Endothelial cell of hepatic sinusoid (primary cell): ENCODE results near the gene GCNT2.

Experiments used
- in situ Hi-C: cut with HindIII; loops from 2 replicates; pipeline ENCODE4 v1.10.0; 2017; ENCODE audit warnings: low sequenced_read_pairs

The GCNT2 gene

DNA sequence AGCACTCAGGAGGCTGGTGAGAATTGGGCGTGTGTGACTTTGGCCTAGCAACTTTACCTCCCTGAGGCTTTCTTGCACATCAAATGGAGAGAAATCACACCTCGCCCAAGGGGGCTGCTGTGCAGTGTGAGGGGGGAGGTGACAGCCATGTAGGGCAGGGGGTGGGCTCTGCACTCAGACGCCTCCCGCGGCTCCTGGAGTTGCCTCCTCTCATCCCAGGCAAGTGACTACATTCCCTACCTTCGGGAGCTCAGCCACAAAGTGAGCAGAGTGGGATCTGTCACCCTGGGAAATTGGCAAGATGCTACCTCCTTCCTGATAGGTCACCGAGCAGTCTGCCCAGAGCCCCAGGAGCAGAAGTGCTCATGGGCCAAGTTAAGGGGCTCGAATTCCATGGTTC is 56.0 kb downstream of the GCNT2 start:
- in situ Hi-C loops, result no loop called here

DNA sequence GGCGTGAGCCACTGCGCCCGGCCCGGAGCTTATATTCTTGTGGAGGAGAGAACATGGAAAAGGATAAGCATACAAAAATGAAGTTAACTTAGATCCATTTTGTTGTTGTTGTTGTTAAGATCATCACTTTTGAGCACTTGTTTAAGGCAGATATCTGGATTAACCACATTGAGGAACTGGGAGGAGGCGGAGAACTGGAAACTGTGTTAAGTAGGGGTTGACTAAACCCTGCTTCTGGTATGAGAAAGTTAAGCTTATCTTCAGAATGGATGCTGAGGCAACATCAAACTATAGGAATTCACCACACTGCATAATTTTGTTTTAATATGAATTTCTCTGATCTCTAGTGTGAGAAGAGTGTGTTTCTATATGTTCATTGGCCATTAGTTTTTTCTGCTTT is 57.6 kb downstream of the GCNT2 start:
- in situ Hi-C loops, result no loop called here

DNA sequence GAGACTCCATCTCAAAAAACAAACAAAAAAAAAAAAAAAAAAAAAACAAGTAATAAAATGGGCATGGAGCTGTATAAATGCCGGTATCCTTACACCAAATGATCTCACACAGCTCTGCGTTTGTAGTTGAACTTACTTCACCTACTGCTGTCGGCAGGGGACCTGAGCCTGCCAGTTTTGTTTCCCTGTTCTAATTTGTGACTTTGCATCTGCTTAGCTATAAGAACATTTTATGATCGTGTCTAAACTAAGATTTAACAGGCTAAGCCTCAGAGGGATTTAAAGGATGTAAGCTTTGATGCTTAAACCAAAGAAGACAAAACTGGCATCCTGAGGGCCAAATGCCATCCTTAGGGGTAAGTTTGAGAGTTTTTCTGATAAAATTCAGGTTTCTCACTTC is 58.7 kb downstream of the GCNT2 start:
- in situ Hi-C loops, result loop anchor here (5.0 kb wide), 1 partner anchor 97 kb away; no protein-coding TSS in a partner anchor

DNA sequence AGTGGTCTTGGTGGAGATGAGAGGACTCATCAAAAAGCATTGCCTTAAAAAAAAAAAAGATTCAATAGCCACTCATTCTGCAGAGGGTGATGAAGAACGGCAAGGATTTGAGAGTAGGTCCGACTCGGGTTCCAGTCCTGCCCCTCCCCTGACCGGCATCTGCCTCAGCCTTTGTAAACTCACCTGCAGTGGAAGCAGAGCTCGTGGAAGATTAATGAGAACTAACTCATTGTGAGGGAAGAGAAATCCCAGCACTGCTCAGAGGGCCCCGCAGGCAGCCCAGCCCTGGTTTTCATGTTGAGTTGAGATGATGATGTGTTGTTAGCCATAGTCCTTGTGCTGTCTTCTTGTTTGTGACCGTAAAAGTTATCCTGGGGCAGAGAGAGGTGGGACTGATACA is 59.4 kb downstream of the GCNT2 start:
- in situ Hi-C loops, result loop anchor here (5.0 kb wide), 1 partner anchor 97 kb away; no protein-coding TSS in a partner anchor

DNA sequence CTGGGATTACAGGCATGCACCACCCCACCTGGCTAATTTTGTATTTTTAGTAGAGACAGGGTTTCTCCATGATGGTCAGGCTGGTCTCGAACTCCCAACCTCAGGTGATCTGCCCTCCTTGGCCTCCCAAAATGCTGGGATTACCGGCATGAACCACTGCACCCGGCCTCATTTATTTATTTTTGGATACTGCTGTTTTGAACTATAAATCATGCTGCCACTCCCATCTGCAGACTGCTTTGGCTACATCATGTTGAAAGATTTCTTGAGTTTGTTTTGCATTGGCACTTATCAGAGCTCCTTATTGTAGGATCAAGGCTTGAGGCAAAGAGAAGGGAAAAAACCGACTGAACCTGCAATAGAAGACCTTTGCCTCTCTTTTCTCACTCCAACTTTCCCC is 60.3 kb downstream of the GCNT2 start:
- in situ Hi-C loops, result loop anchor here (5.0 kb wide), 1 partner anchor 96 kb away; no protein-coding TSS in a partner anchor

DNA sequence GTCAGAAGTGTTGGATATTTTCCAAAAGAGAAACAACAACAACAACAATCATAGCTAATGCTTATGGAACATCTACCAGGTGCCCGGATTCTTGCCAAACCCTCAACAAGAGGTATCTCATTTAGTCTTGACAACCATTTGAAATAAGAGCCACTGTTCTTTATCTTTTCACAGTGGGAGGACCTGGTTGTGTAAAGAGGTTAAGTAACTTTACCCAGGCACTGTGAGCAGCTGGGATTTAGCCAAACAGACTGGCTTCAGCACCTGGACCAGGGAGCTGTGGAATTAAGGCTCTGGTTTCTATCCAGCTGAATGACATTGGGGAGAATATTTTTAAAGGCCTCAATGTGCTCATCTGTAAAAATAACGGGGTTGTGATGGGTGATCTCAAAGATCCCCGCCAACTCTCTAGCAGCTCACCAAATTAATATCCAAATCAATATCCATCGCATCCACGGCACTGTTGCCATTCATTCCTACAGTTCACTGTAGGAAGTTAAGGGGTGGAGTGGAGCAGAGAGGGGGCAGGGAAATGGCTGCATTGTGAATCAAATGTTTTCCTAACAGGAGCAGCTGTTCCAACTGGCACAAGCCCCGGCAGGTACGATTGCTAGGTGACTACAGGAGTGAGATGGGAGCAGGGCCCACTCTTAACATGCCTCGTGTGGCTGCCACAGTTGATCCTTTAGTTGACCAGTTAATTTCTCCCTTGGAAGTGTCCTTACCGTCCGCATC is 61.8 kb downstream of the GCNT2 start:
- in situ Hi-C loops, result loop anchor here (5.0 kb wide), 1 partner anchor 94 kb away; no protein-coding TSS in a partner anchor

DNA sequence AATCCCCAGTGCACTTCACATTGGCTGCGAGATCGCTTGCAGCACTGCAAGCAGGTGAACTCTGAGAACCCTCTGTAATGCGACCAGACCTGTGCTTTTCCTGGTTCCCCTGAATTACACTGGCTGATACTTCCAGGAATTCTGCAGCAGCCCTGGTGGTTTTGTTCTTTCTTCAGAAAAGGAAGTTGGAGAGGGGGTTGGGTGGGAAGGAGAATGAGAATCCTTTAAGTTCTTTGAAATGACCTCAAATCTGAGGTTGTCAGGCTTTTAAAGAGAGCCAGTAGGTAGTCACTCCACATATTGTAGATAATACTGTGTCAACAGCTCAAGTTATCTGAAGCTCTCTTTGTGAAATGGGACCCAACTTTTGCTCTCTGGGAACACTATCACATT is 62.4 kb downstream of the GCNT2 start:
- in situ Hi-C loops, result loop anchor here (5.0 kb wide), 1 partner anchor 94 kb away; no protein-coding TSS in a partner anchor

DNA sequence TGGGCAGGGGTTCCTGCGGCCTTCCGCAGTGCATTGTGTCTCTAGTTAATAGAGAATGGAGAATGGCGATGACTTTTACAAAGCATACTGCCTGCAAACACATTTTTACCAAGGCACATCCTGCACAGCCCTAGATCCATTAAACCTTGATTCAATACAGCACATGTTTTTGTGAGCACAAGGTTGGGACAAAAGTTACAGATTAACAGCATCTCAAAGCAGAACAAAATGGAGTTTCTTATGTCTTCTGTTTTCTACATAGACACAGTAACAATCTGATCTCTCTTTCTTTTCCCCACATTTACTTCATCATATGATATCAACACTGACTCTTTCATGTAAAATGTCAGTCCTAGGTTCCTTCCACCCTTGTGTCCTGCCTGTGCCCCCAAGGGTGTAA is 63.5 kb downstream of the GCNT2 start:
- in situ Hi-C loops, result loop anchor here (5.0 kb wide), 1 partner anchor 93 kb away; no protein-coding TSS in a partner anchor

DNA sequence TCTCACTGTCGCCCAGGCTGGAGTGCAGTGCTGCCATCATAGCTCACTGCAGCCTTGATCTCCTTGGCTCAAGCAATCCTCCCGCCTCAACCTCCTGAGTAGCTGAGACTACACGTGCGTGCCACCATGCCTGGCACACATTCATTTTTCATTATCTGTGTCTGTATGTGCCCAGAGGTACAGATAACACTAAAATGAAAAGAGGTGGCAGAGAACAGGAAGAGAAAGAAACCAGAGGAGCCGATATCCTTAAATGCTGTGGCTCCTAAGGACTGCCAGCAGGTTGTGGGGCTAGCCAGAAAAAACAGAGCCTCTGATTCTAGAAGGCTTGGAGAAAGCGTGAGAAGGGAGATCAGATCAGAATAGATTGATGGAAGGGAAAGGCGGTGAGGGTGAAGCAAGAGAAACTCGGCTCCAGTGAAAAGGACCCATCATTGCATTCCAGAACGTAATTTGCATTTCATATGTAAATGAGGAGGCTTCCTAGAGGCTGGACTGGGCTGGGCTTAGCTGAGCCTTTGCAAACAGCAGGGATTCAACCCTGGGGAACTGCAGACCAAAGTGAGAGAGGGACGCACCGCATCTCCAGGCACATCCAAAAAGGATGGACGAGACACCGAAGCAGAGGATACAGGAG is 64.2 kb downstream of the GCNT2 start:
- in situ Hi-C loops, result no loop called here

DNA sequence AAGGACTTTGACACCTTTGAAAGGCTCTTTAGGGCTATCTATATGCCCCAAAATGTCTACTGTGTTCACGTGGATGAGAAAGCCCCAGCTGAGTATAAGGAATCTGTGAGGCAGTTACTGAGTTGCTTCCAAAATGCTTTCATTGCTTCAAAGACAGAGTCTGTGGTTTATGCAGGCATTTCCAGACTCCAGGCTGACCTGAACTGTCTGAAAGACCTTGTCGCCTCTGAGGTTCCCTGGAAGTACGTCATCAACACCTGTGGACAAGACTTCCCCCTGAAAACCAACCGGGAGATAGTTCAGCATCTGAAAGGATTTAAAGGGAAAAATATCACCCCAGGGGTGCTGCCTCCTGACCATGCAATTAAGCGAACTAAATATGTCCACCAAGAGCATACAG is 65.2 kb downstream of the GCNT2 start:
- in situ Hi-C loops, result no loop called here

DNA sequence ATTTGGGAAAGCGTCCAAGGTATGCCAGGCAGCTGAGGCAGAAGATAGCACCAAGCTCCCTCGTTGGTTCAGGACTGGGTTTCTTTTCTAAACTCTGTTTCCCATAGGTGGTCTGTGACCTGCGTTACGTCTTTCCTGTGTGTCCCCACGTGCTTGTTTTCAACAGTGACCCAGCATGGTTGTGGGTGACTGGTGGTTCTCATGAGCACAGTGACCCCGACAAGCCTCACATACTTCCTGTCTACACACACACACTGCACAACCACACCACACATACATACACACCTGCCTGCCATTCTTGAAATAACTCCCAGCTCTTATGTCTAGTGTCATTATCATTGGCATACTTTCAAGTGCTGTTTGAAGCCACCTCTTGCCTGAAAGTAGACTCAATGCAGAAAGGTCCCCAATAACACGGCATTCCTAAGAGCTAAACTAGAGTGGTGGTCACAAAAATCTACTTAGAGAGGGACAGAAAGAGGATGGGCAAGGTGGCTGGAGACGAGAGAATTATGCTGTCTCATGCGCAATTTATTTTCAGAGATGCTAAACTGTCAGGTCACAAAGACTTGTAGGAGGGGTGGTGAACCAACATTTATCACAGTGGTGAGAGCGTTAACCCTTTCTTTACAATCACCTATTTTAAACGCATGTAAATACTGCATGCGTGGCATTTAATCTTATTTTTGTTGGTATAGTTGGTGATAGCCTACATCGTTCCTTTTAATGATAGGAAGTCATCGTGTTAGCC is 66.7 kb downstream of the GCNT2 start:
- in situ Hi-C loops, result no loop called here

DNA sequence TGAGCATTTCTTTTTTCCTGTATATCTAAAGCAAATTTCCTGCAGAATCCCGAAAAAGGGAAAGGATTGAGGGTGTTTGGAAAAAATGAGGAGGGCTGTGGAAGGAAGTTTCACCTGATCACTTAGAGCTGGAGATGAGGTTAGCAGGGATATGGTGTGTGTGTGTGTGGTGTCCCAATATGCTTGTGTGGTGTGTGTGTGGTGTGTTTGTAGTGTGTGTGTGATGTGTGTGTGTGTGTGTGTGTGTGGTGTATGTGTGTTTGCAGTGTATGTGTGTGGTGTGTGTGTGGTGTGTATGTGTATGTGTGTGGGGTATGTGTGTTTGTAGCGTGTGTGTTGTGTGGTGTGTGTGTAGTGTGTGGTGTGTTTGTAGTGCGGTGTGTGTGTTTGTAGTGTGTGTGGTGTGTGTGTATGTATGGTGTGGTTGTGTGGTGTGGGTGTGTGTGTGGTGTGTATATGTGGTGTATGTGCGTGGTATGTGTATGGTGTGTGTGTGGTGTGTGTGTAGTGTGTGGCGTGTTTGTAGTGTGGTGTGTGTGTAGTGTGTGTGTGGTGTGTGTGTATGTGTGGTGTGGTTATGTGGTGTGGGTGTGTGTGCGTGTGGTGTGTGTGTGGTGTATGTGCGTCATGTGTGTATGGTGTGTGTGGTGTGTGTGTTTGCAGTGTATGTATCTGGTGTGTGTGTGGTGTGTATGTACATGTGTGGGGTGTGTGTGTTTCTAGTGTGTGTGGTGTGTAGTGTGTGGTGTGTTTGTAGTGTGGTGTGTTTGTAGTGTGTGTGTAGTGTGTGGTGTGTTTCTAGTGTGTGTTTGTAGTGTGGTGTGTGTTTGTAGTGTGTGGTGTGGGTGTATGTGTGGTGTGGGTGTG is 67.6 kb downstream of the GCNT2 start:
- in situ Hi-C loops, result no loop called here

DNA sequence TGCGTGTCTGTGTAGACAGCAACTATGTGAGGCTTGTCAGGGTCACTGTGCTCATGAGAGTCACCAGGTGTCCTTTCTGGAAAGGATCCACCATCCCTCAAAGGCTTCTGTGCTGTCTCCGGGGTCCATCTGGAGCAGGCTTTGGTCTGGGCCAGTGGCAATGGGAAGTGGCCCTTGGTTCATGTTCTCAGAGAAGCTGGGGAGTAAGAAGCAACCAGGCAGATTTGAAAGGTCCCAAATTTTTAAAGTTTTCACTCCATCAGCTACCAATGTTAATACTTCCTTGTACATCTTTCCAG is 68.2 kb downstream of the GCNT2 start:
- in situ Hi-C loops, result no loop called here

DNA sequence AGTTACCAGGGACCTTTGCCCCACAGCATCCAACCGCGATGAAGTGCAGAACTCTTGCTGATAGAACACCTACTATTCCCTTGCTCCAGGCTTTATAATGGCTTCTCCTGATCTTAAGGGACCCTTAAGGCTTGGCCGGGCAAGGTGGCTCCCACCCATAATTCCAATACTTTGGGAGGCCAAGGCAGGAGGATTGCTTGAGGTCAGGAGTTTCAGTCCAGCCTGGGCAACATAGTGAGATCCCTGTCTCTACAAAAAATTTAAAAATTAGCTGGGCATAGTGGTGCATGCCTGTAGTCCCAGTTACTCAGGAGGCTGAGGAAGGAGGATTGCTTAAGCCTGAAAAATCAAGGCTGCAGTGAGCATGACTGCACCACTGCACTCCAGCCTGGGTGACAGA is 68.8 kb downstream of the GCNT2 start:
- in situ Hi-C loops, result no loop called here

DNA sequence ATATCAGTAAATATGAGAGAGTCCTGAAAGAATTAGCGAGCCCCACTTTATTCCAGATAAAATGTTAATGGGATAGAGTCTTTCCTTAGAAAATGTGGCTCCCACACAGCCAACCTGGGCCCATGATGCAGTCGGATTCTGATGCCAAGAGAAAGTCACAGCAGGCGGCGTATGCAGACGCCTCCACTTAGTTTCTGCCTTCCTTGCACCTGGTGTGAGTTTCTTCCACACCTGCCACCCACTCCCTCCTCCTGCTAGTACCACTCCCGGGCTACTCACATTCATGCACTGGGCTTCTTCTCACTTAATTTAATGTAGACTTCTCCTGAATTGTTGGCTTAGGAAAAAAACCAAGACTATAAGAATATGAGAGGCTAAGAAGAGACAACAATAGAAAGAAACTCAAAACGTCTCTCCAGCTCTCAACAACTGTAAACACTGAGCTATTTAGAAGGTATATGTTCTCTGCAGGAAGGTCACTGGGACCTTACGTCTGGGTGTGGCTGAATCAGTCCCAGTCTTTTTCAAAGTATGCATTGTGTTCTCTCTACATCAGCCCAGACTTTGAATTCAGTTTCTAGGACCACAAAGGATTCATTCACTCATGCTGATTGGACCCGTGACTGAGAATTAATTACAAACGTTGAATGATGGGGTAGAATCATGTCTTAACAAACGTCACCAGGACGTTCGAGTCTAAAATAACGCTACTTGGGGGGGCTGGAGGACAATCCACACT is 70.4 kb downstream of the GCNT2 start:
- in situ Hi-C loops, result no loop called here

DNA sequence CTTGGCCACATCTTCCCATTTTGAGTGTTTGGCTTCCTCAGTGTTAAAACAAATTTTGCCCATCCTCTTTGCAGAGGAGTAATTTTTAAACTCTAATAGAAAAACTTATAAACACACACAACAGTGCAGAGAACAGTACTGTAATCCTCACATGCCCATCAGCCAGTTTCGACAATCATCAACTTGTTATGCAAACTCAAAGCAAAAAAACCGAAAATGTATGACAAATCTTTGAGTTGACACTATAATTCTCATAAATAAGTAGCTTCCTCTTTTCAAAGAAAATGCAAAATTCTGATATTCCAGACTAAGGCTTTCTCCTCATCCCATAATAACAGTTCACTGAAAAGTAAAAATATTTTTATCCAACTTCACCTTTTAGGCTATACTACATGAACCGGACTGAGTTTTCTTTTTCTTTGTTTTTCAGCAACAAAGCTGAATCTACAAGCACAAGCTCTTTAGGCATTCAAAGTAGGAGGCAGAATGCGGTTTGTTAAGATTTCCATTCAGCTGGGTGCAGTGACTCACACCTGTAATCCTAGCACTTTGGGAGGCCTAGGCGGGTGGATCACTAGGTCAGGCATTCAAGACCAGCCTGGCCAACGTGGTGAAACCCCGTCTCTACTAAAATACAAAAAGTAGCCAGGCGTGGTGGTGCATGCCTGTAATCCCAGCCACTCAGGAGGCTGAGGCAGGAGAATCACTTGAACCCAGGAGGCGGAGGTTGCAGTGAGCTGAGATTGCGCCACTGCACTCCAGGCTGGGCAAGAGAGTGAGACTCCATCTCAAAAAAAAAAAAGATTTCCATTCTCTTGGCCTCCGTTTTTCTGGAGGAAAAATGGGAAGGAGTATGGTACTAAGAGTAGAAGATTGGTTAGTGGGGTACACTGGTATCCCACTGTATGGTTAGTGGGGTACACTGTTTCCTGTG is 74.8 kb downstream of the GCNT2 start:
- in situ Hi-C loops, result no loop called here

DNA sequence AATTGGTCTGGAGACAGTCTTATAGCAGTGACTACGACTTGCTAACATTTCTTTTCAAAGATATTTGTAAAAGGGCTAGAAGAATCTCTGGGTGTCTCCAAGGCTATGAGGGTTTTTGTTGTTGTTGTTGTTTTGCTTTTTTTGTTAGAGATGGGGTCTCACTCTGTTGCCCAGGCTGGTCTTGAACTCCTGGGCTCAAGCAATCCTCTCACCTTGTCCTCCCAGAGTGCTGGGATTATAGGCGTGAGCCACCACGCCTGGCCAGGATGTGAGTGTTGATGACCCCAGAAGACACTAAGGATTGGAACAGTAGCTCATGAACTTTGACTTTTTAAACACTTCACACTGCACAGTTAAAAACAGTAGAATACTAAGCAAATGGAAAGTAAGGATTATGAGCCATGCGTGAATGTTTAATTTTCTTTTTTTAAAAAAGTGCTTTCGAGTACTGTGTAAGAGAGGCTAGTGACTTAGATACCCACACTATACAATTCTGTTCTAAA is 76.4 kb downstream of the GCNT2 start:
- in situ Hi-C loops, result no loop called here

DNA sequence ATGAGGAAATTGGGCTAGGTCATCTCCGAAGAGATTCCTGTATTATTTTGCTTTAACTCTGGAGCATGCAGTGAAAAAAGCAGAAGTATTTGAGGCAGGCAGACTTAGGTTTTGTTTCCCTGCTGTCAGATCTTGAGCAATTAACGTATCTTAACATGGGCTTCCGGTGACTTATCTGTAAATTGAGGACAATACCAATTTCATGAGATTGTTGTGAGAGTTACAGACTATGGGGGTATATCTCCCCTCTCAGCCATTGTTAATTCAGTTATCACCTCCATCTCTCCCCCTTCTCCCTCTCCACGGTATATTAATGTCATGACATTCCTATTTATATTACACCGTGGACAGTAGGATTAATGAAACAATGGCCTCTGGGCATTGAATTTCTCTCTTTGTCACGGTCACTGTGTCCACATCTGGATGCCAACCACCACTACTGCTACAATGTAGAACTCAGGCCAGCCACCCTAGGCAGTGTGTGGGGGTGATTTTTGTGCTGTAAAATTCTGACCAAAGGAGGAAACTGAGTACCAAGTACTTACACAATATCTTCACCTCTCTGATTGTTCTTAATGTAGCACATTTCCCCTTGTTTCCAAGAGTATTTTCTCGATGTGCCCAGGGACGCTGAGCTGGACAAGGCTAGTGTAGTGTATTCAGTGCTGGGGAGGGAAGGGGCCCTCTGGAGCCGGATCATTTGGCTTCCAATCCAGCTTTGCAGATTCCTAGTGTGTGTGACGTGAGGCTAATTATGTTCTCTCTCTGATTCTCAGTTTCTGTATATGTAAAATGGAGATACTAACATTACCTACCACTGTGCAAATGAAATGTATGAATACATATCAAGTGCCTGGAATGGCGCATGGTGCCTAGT is 77.2 kb downstream of the GCNT2 start:
- in situ Hi-C loops, result no loop called here
